OCI-M1 (cell line): Measurements from ENCODE around the gene WDHD1.
"Not testable (repeated sequence)": the region's sequence is repeated elsewhere in the genome, so short reads cannot be mapped to it uniquely, and the experiment has no call there.

Source experiments
- DNase-seq: peaks from one replicate; lab custom pipeline; 2025; lab: John Stamatoyannopoulos, UW

WDHD1 gene, protein sequence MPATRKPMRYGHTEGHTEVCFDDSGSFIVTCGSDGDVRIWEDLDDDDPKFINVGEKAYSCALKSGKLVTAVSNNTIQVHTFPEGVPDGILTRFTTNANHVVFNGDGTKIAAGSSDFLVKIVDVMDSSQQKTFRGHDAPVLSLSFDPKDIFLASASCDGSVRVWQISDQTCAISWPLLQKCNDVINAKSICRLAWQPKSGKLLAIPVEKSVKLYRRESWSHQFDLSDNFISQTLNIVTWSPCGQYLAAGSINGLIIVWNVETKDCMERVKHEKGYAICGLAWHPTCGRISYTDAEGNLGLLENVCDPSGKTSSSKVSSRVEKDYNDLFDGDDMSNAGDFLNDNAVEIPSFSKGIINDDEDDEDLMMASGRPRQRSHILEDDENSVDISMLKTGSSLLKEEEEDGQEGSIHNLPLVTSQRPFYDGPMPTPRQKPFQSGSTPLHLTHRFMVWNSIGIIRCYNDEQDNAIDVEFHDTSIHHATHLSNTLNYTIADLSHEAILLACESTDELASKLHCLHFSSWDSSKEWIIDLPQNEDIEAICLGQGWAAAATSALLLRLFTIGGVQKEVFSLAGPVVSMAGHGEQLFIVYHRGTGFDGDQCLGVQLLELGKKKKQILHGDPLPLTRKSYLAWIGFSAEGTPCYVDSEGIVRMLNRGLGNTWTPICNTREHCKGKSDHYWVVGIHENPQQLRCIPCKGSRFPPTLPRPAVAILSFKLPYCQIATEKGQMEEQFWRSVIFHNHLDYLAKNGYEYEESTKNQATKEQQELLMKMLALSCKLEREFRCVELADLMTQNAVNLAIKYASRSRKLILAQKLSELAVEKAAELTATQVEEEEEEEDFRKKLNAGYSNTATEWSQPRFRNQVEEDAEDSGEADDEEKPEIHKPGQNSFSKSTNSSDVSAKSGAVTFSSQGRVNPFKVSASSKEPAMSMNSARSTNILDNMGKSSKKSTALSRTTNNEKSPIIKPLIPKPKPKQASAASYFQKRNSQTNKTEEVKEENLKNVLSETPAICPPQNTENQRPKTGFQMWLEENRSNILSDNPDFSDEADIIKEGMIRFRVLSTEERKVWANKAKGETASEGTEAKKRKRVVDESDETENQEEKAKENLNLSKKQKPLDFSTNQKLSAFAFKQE

GRCh38 chr14:55026793-55027561 is at the start of gene WDHD1, which contains the start of gene SOCS4:
WDHD1 (minus strand) TSS chr14:55027099; CDS start chr14:55026787, 312 bp downstream.
SOCS4 (plus strand) TSS chr14:55027236; CDS start chr14:55043042, 15,806 bp downstream.
- peak; percentile 93 for DNase-seq

GRCh38 chr14:55075628-55076175 is 48.8 kb upstream of the WDHD1 start:
- no peak for DNase-seq

DNA sequence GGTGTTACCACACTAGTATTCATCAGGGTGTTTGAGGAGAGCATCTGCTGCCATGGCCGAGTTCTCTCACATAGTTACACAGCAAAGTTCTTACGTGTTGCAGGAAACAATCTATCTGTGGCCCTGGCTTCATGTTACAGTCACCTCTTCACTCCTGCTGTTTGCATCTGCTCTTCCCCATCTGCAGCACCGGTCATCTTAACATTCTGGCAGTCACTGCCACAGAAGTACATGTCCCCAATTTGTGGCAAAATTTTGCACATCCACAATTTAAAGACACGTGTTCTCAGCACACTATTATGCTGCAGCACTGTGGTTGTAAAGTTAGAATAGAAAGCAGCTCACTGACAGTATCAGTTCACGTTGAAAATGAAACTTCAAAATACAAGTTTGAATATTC is 47.8 kb upstream of the WDHD1 start:
- DNase-seq, result peak; percentile 16

DNA sequence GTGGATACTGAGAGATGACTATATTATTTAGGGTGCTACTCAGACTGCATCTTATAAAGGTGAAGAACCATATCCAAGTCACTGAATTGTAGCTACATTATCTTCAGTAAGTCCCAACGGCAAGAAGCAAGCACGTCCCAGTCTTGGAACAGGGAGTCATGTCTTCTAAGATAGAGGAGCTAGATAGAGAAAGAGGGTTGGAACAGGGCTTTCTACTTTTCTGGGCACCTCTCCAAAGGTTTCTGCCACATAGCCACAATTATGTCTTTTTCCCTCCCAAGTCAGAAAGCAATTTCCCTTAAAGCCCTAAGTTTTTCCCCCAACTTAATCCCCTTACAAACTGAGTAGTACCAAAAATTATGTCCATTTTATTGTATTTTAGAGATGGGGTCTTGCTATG is 47.0 kb upstream of the WDHD1 start:
- DNase-seq, result peak; percentile 15

DNA sequence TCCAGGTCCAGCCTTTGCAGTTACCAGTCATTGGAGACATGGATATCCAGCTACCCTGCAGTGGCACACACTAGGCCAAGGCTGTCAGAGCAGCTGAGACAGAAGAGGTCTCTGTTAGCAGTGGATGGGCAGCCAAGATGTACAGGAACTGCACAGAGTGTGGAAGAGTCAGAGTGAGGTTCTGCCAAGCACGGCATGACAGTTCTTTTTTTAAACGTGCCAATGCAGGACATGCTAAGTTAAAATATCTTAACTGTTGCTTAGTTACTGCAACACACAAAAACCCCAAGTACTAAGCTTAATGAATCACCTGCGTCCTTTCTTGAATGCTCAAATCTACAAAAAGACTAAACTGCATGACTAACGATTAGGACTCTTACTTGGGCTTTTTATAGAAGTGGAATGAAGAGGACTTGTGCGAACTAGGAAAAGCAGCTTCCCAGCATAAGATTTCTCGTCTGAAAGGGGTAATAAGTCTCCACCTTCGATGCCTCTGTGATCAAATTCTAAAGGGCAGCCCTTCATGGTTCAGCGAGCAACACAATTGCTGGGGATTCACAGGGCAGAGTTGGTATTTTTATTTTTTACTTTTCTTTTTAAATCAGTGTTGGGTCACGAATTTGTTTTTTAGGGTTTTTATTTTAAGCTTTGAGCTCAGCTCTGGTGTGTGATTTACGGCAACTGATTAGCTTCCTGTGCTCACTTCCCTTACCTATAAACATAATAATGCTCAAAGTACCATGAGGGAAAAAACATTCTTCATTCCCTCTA is 45.2 kb upstream of the WDHD1 start:
- no peak for DNase-seq

DNA sequence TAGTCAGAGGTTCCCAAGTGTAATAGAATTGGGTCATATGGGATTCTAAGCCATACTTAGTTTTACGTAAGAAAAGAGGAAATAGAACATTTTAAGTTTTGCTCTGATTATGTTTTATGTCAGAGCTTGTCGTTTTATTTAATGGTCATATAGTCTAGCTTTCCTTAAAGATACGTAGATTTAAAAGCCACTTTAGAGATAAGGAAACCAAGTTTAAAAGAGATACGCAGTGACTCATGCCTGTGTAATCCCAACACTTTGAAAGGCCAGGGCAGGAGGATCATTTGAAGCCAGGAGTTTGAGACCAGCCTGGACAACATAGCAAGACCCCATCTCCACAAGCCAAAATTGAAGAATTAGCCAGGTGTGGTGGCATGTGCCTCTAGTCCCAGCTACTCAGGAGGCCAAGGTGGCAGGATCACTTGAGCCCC is 44.1 kb upstream of the WDHD1 start:
- no peak for DNase-seq

DNA sequence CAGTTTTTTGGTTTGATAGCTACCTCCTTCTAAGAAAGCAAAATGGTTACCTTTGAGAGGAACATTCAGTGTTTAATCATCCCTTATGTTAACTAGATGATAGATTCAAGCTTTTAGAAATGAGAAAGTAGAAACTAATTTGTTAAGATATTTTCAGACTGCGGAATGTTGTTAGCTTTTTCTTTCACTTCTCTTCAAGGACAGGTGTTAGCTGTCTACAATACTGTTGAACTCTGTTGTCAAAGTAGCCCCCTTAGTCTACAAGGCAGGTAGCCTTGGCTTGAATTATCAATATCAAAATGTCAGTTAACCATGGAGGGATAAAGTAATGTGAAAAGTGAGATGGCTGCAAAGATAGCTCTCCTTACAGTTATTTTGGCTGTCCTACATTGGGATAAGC is 39.3 kb upstream of the WDHD1 start:
- no peak for DNase-seq

GRCh38 chr14:55065411-55065810 is 38.5 kb upstream of the WDHD1 start:
- DNase-seq, result no peak

GRCh38 chr14:55064896-55065295 is 38.0 kb upstream of the WDHD1 start:
- not testable (repeated sequence) for DNase-seq

GRCh38 chr14:55062517-55063351 is 35.8 kb upstream of the WDHD1 start:
- no peak for DNase-seq

DNA sequence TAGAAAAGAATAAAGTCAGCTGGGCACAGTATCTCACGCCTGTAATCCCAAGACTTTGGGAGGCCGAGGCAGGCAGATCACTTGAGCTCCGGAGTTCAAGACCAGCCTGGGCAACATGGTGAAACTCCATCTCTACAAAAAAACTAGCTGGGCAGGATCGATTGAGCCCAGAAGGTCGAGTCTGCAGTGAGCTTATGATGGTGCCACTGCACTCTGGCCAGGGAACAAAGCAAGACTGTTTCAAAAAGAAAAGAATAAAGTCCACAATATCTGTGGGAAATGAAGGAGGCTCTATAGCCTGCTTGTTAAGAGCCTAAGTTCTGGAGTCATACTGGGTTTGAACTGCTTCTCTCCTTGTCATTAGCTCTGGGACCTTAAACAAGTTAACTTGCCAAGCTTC is 32.4 kb upstream of the WDHD1 start:
- DNase-seq, result no peak

GRCh38 chr14:55057919-55058318 is 31.0 kb upstream of the WDHD1 start:
- no peak for DNase-seq

DNA sequence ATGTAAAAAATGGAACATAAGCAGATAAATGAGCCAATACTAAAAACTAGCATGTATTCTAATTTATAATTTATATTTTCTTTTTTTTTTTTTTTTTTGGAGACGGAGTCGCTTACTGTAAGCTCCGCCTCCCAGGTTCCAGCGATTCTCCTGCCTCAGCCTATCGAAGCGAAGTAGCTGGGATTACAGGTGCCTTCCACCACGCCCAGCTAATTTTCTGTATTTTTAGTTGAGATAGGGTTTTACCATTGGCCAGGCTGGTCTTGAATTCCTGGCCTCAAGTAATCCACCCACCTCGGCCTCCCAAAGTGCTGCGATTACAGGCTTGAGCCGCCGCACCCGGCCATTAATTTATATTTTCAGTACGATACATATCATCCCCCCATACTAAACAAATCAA is 27.2 kb upstream of the WDHD1 start:
- DNase-seq, result no peak

DNA sequence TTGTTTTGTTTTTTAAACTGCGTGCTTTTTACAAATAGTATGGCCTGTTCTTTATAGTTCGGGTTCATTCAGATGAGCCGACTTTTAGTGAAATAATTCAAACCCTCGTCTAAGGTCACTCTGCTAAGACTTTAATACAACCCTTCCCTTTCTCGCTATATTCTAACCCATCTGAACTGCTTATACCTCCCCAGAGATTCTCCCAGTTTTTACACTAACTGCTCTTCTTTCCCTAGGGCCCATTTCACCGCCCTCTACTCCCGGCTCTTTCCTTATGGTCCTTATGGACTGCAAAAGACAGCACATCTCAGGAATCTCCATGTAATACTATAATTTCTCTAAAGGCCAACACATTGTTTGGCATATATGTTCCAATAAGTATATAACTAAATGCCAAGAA is 26.6 kb upstream of the WDHD1 start:
- DNase-seq, result no peak

DNA sequence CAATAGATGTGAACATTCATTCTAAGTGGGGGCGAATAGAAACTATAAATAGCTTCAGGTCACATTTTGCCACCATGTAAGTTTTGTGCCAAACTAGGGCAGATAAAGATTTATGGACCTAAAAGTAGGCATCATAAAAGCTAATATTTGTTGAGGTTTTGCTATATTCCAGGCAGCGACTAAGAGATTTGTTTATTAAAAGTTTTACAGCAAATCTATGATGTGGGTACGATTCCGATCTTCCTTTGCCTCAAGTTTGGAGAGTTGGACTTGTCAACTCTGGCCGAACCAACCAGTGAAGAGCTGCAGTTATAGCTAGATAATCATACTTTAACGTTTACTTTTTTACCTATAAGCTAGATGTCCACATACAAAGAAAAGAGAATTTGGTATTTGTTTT is 26.1 kb upstream of the WDHD1 start:
- DNase-seq, result no peak

- no peak for DNase-seq
Measured at GRCh38 chr14:55052269-55052930, 25.5 kb upstream of the WDHD1 start.

GRCh38 chr14:55051423-55052268 is 24.7 kb upstream of the WDHD1 start, which contains the start of gene MAPK1IP1L:
MAPK1IP1L (plus strand) TSS chr14:55051647; CDS start chr14:55061684, 10,037 bp downstream.
- peak; percentile 93 for DNase-seq

DNA sequence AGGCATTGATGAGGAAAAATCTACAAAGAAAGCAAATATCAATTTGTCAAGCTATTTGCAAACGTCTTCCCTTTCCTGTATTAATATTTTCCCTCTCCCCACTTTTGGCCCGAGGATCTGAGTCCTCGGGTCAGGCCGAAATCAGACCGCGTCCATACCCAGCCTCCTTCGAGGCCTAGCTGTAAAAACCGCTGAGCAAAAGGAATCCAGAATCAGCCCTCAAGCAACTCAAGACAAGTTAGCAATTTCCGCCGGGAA is 24.2 kb upstream of the WDHD1 start:
- no peak for DNase-seq
